Astrocyte (in vitro differentiated cells and primary cell): ENCODE data around the gene LRRC15. TPM values are rescaled to one million over a fixed set of nuclear protein-coding genes. Genes with fewer than 3 reads are reported as not detected.

ENCODE experiments used
- DNase-seq: peaks from one replicate; pipeline ENCODE4 v3.0.0-alpha.2; 2010; ENCODE audit warnings: low read depth
- FAIRE-seq: peaks from 2 replicates; lab custom pipeline; 2011; peaks lifted over from hg19 to GRCh38; lab: Jason Lieb, UNC
- H2AFZ ChIP-seq: 2 replicates; pipeline ENCODE4 v1.6.0; 2012; ENCODE audit warnings: low read depth, low read length, inconsistent platforms
- H3K27ac ChIP-seq: 2 replicates; pipeline ENCODE4 v1.5.1; 2011; ENCODE audit warnings: low read depth, low read length, inconsistent platforms
- H3K27me3 ChIP-seq: 2 replicates; pipeline ENCODE4 v1.6.0; 2011; ENCODE audit warnings: low read length, inconsistent platforms; ENCODE audit not compliant: insufficient read depth
- H3K36me3 ChIP-seq: 2 replicates; pipeline ENCODE4 v1.5.1; 2011; ENCODE audit warnings: low read length, inconsistent platforms; ENCODE audit not compliant: insufficient read depth
- H3K4me1 ChIP-seq: 2 replicates; pipeline ENCODE4 v1.5.1; 2011; ENCODE audit warnings: low read length, inconsistent platforms; ENCODE audit not compliant: insufficient read depth
- H3K4me2 ChIP-seq: 2 replicates; pipeline ENCODE4 v1.6.0; 2012; ENCODE audit warnings: low read length, inconsistent platforms
- H3K4me3 ChIP-seq: 2 replicates; pipeline ENCODE4 v1.5.1; 2011; ENCODE audit warnings: low read depth, mild to moderate bottlenecking, low read length, inconsistent platforms; ENCODE audit not compliant: insufficient read depth
- H3K79me2 ChIP-seq: 2 replicates; pipeline ENCODE4 v1.6.0; 2012; ENCODE audit warnings: mild to moderate bottlenecking, low read length, inconsistent platforms; ENCODE audit not compliant: insufficient read depth
- H3K9ac ChIP-seq: 2 replicates; pipeline ENCODE4 v1.6.0; 2012; ENCODE audit warnings: mild to moderate bottlenecking, low read length, inconsistent platforms
- H3K9me3 ChIP-seq: 2 replicates; pipeline ENCODE4 v1.5.1; 2012; ENCODE audit warnings: low read depth, mild to moderate bottlenecking, low read length, inconsistent platforms; ENCODE audit not compliant: insufficient read depth
- H4K20me1 ChIP-seq: 2 replicates; pipeline ENCODE4 v1.6.0; 2012; ENCODE audit warnings: low read length, inconsistent platforms; ENCODE audit not compliant: insufficient read depth
- H3K27ac Mint-ChIP-seq: one replicate; pipeline ENCODE4 v1.8.0; 2021; ENCODE audit warnings: mild to moderate bottlenecking, mixed read lengths; ENCODE audit not compliant: unreplicated experiment
- H3K27me3 Mint-ChIP-seq: one replicate; pipeline ENCODE4 v1.8.0; 2021; ENCODE audit warnings: low read depth, mixed read lengths; ENCODE audit not compliant: unreplicated experiment
- H3K36me3 Mint-ChIP-seq: one replicate; pipeline ENCODE4 v1.8.0; 2021; ENCODE audit warnings: low read depth, mixed read lengths; ENCODE audit not compliant: unreplicated experiment
- H3K4me1 Mint-ChIP-seq: one replicate; pipeline ENCODE4 v1.8.0; 2021; ENCODE audit warnings: low read depth, mixed read lengths; ENCODE audit not compliant: unreplicated experiment
- H3K4me3 Mint-ChIP-seq: one replicate; pipeline ENCODE4 v1.8.0; 2021; ENCODE audit warnings: mild to moderate bottlenecking, moderate library complexity, mixed read lengths; ENCODE audit not compliant: unreplicated experiment
- H3K9me3 Mint-ChIP-seq: one replicate; pipeline ENCODE4 v1.8.0; 2021; ENCODE audit warnings: mild to moderate bottlenecking, mixed read lengths; ENCODE audit not compliant: unreplicated experiment
- CTCF ChIP-seq: IDR thresholded peaks from 2 replicates; pipeline ENCODE4 v1.5.1; 2011; ENCODE audit warnings: low read depth, mild to moderate bottlenecking, inconsistent platforms, low read length, moderate library complexity; ENCODE audit not compliant: insufficient read depth
- EZH2 ChIP-seq: IDR thresholded peaks from 2 replicates; pipeline ENCODE4 v1.6.1; 2012; ENCODE audit warnings: mild to moderate bottlenecking, low read length, inconsistent platforms; ENCODE audit not compliant: insufficient read depth
- total RNA-seq: library from RNA; stranded (reverse); gene quantifications from 2 replicates; pipeline ENCODE4 v1.2.1, GENCODE V29; 2021

LRRC15 gene
- total RNA-seq, 1 donor from 2014 or later: 1.4 TPM

- no peak overlapping the region for H3K27ac ChIP-seq
- no peaks in the 10 kb centered on the region for H3K79me2 ChIP-seq
- TF ChIP-seq EZH2 (no peak), CTCF (no peak)
- H4K20me1 ChIP-seq: no peaks in the 10 kb centered on the region
- peaks cover 4% of the 10 kb centered on the region for H3K4me1 ChIP-seq
- H3K4me3 ChIP-seq: no peak overlapping the region
- no peaks in the 10 kb centered on the region for H3K27me3 ChIP-seq
- H3K9me3 ChIP-seq: no peaks in the 10 kb centered on the region
- no peak overlapping the region for H3K4me3 Mint-ChIP-seq
- H3K9ac ChIP-seq: no peak overlapping the region
- no peaks in the 10 kb centered on the region for H3K9me3 Mint-ChIP-seq
- H3K27ac Mint-ChIP-seq: no peak overlapping the region
- H3K4me1 Mint-ChIP-seq: peaks cover 4% of the 10 kb centered on the region
- no peaks in the 10 kb centered on the region for H3K36me3 ChIP-seq
- no peaks in the 10 kb centered on the region for H3K36me3 Mint-ChIP-seq
- H2AFZ ChIP-seq: no peak overlapping the region
- DNase-seq (no peak), FAIRE-seq (no peak)
- peaks cover 25% of the 10 kb centered on the region for H3K27me3 Mint-ChIP-seq
- no peak overlapping the region for H3K4me2 ChIP-seq
Measured at GRCh38 chr3:194351952-194352536, 17.5 kb downstream of the LRRC15 start.

- Histone ChIP-seq H3K4me1 (peaks cover 4% of the 10 kb centered on the region), H3K4me2 (no peak within 1 kb of the TSS), H3K4me3 (no peak within 1 kb of the TSS), H2AFZ (no peak within 1 kb of the TSS), H3K9me3 (no peaks in the 10 kb centered on the region), H4K20me1 (no peaks in the 10 kb centered on the region), H3K79me2 (no peaks in the 10 kb centered on the region), H3K27me3 (no peaks in the 10 kb centered on the region), H3K9ac (no peak within 1 kb of the TSS), H3K36me3 (no peaks in the 10 kb centered on the region), H3K27ac (peak within 1 kb of the TSS; percentile 43)
- Mint-ChIP-seq H3K36me3 (no peaks in the 10 kb centered on the region), H3K4me1 (peaks cover 4% of the 10 kb centered on the region), H3K27ac (peak within 1 kb of the TSS; percentile 89), H3K9me3 (no peaks in the 10 kb centered on the region), H3K4me3 (peak within 1 kb of the TSS; percentile 45), H3K27me3 (peaks cover 29% of the 10 kb centered on the region)
- no peak for DNase-seq
- TF ChIP-seq CTCF (no peak), EZH2 (no peak)
- no peak for FAIRE-seq
Measured at GRCh38 chr3:194351080-194351672, 18.4 kb downstream of the LRRC15 start, which contains the start of gene CPN2. Gene CPN2, minus strand, starts transcription at chr3:194351328. Its CDS starts 8,626 bp downstream, at chr3:194342702.

- H3K9me3 Mint-ChIP-seq: no peaks in the 10 kb centered on the region
- Histone ChIP-seq H3K4me3 (no peak overlapping the region), H3K4me2 (no peak overlapping the region), H3K4me1 (peaks cover 4% of the 10 kb centered on the region), H4K20me1 (no peaks in the 10 kb centered on the region), H3K9ac (no peak overlapping the region), H3K79me2 (no peaks in the 10 kb centered on the region), H3K36me3 (no peaks in the 10 kb centered on the region), H2AFZ (no peak overlapping the region), H3K27me3 (no peaks in the 10 kb centered on the region), H3K27ac (peak overlapping the region; percentile 12), H3K9me3 (no peaks in the 10 kb centered on the region)
- no peak overlapping the region for H3K27ac Mint-ChIP-seq
- no peaks in the 10 kb centered on the region for H3K36me3 Mint-ChIP-seq
- no peak for TF ChIP-seq EZH2
- no peak for TF ChIP-seq CTCF
- peaks cover 27% of the 10 kb centered on the region for H3K27me3 Mint-ChIP-seq
- H3K4me3 Mint-ChIP-seq: no peak overlapping the region
- FAIRE-seq: no peak
- peaks cover 4% of the 10 kb centered on the region for H3K4me1 Mint-ChIP-seq
- DNase-seq: no peak
Measured at GRCh38 chr3:194350726-194351071, 18.8 kb downstream of the LRRC15 start.
